ENCODE measurements around the gene TRAK1.

The TRAK1 gene

GRCh38 chr3:42198709-42199108 is 107.6 kb downstream of the TRAK1 start:
- TF ChIP-seq CTCF (IDR thresholded peaks at IDR 0.05; ENCODE audit: borderline replicate concordance, insufficient read depth, low read depth, low read length), result no peak
- H3K4me3 ChIP-seq (ENCODE audit: low read depth, low read length), result no peak overlapping the region

- no peak for TF ChIP-seq CTCF (IDR thresholded peaks at IDR 0.05; ENCODE audit: borderline replicate concordance, insufficient read depth, low read depth, low read length)
- H3K4me3 ChIP-seq (ENCODE audit: low read depth, low read length), result no peak overlapping the region
Observed at GRCh38 chr3:42202217-42202865, 111.2 kb downstream of the TRAK1 start.

- H3K4me3 ChIP-seq (ENCODE audit: low read depth, low read length), result no peak overlapping the region
- TF ChIP-seq CTCF (IDR thresholded peaks at IDR 0.05; ENCODE audit: borderline replicate concordance, insufficient read depth, low read depth, low read length), result no peak
Observed at GRCh38 chr3:42204867-42205599, 113.9 kb downstream of the TRAK1 start.

- TF ChIP-seq CTCF (IDR thresholded peaks at IDR 0.05; ENCODE audit: borderline replicate concordance, insufficient read depth, low read depth, low read length), result no peak
- no peak overlapping the region for H3K4me3 ChIP-seq (ENCODE audit: low read depth, low read length)
Observed at GRCh38 chr3:42205800-42206514, 114.8 kb downstream of the TRAK1 start.

- no peak for TF ChIP-seq CTCF (IDR thresholded peaks at IDR 0.05; ENCODE audit: borderline replicate concordance, insufficient read depth, low read depth, low read length)
- no peak overlapping the region for H3K4me3 ChIP-seq (ENCODE audit: low read depth, low read length)
Observed at GRCh38 chr3:42209917-42210316, 118.8 kb downstream of the TRAK1 start.

- TF ChIP-seq CTCF (IDR thresholded peaks at IDR 0.05; ENCODE audit: borderline replicate concordance, insufficient read depth, low read depth, low read length), result no peak
Observed at GRCh38 chr3:42210726-42211125, 119.6 kb downstream of the TRAK1 start.

More at GRCh38 chr3:42210726-42211125, 119.6 kb downstream of the TRAK1 start:
- H3K4me3 ChIP-seq (ENCODE audit: low read depth, low read length), result no peak overlapping the region

Measured in GM12875 (cell line).